Neutrophil (primary cell): ENCODE results near the gene SGF29.
A peak's percentile ranks its signal among the peaks of the same experiment; 100 is the strongest.
"Not testable (repeated sequence)": the region's sequence is repeated elsewhere in the genome, so short reads cannot be mapped to it uniquely, and the experiment has no call there.

Experiments used
- H3K27ac ChIP-seq: fragments of 200-600 bp; sonication (generic); 2 replicates; pipeline ENCODE4 v1.5.1; 2016; ENCODE audit warnings: mild to moderate bottlenecking, moderate library complexity
- H3K27me3 ChIP-seq: fragments of 200-600 bp; sonication (generic); 2 replicates; pipeline ENCODE4 v1.6.0; 2016; ENCODE audit warnings: mild to moderate bottlenecking
- H3K36me3 ChIP-seq: fragments of 200-600 bp; sonication (generic); 2 replicates; pipeline ENCODE4 v1.5.1; 2017
- H3K4me1 ChIP-seq, 2 experiments: fragments of 200-600 bp in 1 of 2; sonication (generic) in 1 of 2; 1 replicate in 1 of 2; 2 replicates in 1 of 2; pipeline versions ENCODE4 v1.5.1 to v1.6.1; 2013 to 2016; ENCODE audit warnings: low read depth in 1 of 2, low read length in 1 of 2, mild to moderate bottlenecking in 1 of 2, moderate library complexity in 1 of 2; ENCODE audit not compliant: control insufficient read depth in 1 of 2, insufficient read depth in 1 of 2
- H3K4me3 ChIP-seq, 2 experiments: fragments of 200-600 bp in 1 of 2; sonication (generic) in 1 of 2; 1 replicate in 1 of 2; 2 replicates in 1 of 2; pipeline ENCODE4 v1.5.1; 2013 to 2016; ENCODE audit warnings: low read depth in 1 of 2, low read length in 1 of 2, mild to moderate bottlenecking in 1 of 2, moderate library complexity in 1 of 2
- H3K9me3 ChIP-seq: fragments of 200-600 bp; sonication (generic); 2 replicates; pipeline ENCODE4 v1.5.1; 2016
- TF ChIP-seq, protein P1 (sequence below): fragments of 200-600 bp; sonication (generic); IDR thresholded peaks from 2 replicates; pipeline ENCODE4 v1.5.1; 2016; ENCODE audit warnings: antibody characterized with exemption

SGF29 gene

DNA sequence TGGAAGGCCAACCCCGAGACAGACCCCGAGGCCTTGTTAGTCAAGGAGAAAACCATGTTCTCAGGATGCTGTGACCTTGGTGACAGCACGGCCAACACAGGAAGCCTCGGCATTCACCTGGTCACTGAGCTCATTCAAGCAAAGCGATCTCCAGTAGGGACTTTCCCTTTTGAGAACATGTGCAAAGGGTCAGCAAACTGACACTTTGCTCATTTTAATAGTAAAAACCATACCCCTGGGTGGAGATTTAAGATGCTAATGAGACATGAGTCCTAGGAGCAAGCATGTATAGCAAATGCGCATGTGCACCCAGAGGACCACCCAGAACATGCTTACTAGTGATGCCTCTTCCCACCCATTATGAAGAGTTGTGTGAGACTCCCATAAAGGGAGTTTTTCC is 48.8 kb downstream of the SGF29 start:
- no peak overlapping the region for H3K27ac ChIP-seq
- no peaks in the 10 kb centered on the region for H3K27me3 ChIP-seq
- H3K9me3 ChIP-seq: no peaks in the 10 kb centered on the region
- no peak overlapping the region for H3K4me3 ChIP-seq
- peaks cover 49% of the 10 kb centered on the region for H3K36me3 ChIP-seq
- peaks cover 11 to 26% of the 10 kb centered on the region in 2 experiments for H3K4me1 ChIP-seq
- TF ChIP-seq, protein P1, sequence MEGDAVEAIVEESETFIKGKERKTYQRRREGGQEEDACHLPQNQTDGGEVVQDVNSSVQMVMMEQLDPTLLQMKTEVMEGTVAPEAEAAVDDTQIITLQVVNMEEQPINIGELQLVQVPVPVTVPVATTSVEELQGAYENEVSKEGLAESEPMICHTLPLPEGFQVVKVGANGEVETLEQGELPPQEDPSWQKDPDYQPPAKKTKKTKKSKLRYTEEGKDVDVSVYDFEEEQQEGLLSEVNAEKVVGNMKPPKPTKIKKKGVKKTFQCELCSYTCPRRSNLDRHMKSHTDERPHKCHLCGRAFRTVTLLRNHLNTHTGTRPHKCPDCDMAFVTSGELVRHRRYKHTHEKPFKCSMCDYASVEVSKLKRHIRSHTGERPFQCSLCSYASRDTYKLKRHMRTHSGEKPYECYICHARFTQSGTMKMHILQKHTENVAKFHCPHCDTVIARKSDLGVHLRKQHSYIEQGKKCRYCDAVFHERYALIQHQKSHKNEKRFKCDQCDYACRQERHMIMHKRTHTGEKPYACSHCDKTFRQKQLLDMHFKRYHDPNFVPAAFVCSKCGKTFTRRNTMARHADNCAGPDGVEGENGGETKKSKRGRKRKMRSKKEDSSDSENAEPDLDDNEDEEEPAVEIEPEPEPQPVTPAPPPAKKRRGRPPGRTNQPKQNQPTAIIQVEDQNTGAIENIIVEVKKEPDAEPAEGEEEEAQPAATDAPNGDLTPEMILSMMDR: no peak

DNA sequence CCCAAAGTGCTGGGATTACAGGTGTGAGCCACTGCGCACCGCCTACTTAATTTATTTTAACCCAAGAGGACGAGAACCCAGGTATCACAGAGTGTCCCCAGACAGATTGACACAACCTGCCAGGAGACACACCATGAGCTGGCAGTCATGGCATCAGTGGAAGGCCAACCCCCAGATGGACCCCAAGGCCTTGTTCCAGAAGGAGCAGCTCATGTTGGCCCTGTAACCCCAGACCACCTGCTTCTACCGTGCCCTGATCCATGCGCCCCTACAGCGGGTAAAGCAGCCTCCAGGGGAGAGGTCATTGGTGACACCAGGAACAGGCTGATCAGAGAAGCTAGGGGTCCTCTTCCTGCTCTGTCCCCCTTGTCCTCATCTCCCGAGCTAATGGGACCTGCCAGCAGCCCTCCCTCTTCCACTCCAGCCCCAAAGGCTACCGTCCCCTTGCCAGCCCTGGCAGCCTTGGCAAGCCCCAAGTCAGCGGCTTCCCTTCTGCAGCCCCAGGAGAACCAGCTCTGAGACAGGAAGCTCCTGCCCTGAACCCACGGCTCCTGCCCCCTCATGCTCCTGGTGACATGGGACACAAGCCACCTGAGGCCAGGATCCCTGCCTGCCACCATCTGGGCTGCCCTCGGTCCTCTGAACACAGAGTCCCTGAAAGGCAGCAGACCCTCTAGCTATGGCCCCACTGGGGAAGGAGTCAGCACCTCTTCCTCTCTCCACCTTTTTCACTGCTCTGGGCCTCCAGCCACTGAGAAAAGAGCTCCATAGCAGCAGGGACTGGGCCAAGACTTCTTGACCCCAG is 49.9 kb downstream of the SGF29 start:
- Histone ChIP-seq H3K4me1 (peaks cover 11 to 26% of the 10 kb centered on the region in 2 experiments), H3K4me3 (no peak overlapping the region), H3K36me3 (peaks cover 56% of the 10 kb centered on the region), H3K27ac (peak overlapping the region; percentile 57), H3K9me3 (no peaks in the 10 kb centered on the region), H3K27me3 (no peaks in the 10 kb centered on the region)
- TF ChIP-seq, protein P1: no peak

DNA sequence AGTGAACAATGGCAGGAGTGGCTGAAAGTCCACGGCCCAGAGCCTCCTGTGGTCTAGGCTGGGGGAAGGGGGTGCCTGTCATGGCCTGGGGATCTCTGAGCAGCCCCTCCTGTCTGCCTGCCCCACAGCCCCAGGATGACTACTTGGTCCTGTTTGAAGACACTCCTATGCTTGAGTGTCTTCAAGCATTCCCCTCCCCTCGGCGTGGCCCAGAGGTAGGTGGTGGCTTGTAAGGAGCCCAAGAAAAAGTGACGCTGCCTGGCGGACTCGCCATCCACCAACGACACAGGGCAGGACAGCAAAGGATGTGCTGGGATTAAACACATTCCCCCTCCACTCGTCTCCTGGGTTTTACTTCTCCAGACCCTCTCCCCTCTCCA is 50.5 kb downstream of the SGF29 start:
- TF ChIP-seq, protein P1: no peak
- H3K27me3 ChIP-seq: no peaks in the 10 kb centered on the region

DNA sequence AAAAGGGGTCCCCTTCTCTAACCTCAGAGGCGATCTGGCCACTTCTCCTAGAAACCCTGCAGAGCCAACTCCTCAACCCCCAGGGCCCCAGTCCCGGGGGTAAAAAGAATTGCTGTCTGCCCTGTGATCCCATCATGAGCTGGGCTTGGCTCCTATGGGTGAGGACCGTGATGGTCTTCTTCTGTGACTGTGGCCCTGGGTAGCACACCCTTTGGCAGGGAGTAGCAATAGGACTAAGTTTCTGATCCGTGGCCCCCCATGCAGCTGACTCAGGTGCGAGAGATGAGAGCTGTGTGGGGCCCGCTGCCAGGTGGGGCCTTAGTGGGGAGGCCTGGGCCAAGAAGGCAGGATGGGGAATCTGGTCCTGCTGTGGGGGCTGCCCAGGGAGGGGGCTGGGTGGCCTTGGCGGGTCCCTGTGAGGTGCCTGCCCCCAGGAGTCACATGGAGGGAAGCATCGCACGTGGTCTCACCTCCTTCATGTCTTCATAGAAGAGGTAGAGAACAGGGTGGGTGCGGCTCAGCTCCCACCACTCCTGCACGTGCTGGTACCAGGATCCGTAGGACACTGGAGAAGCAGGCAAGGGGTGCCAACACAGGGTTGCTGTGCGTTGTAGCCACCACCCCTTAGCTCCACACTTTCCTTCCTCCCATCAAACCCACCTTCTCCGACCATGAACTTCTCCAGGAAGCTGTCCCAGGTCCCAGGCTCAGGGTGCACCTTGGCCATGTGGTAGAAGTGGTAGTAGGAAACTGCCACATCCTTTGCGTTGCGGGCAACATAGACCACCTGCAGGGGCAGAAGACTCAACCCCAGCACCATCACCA is 52.8 kb downstream of the SGF29 start:
- Histone ChIP-seq H3K36me3 (peaks cover 56% of the 10 kb centered on the region), H3K9me3 (no peaks in the 10 kb centered on the region), H3K4me3 (no peak overlapping the region), H3K27me3 (no peaks in the 10 kb centered on the region), H3K4me1 (peaks cover 40 to 47% of the 10 kb centered on the region in 2 experiments), H3K27ac (no peak overlapping the region)
- TF ChIP-seq, protein P1: no peak

More for the DNA sequence above, 50.5 kb downstream of the SGF29 start:
- H3K27ac ChIP-seq: peak overlapping the region; percentile 57
- peaks cover 56% of the 10 kb centered on the region for H3K36me3 ChIP-seq
- H3K9me3 ChIP-seq: no peaks in the 10 kb centered on the region
- H3K4me3 ChIP-seq: no peak overlapping the region
- peaks cover 17 to 31% of the 10 kb centered on the region in 2 experiments for H3K4me1 ChIP-seq

DNA sequence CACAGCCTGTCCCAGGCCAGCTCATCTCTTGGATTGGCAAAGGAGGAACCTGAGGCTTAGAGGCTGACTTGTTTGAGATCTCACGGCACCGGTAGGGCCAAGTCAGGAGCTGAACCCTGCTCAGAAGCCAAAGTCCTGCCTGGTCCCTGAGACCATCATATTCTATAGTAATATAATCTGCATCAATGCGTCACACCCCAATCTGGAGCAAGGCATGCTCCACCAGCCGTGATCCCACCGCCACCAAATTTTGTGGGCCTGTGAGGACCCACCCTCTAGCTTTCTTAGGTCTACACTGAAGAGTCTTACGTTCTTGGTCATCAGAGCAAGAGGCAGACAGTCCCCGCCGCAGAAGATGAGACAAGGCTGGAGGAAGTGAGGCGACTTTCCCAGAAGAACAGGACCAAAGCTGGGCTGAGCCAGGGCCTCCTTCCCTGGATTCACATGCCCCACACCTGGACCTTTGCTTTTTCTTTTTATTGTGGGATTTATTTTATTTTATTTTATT is 53.5 kb downstream of the SGF29 start:
- no peak overlapping the region for H3K4me3 ChIP-seq
- H3K4me1 ChIP-seq: peaks cover 40 to 46% of the 10 kb centered on the region in 2 experiments
- H3K36me3 ChIP-seq: peaks cover 56% of the 10 kb centered on the region
- H3K27ac ChIP-seq: no peak overlapping the region
- TF ChIP-seq, protein P1: no peak
- H3K9me3 ChIP-seq: no peaks in the 10 kb centered on the region
- no peaks in the 10 kb centered on the region for H3K27me3 ChIP-seq

DNA sequence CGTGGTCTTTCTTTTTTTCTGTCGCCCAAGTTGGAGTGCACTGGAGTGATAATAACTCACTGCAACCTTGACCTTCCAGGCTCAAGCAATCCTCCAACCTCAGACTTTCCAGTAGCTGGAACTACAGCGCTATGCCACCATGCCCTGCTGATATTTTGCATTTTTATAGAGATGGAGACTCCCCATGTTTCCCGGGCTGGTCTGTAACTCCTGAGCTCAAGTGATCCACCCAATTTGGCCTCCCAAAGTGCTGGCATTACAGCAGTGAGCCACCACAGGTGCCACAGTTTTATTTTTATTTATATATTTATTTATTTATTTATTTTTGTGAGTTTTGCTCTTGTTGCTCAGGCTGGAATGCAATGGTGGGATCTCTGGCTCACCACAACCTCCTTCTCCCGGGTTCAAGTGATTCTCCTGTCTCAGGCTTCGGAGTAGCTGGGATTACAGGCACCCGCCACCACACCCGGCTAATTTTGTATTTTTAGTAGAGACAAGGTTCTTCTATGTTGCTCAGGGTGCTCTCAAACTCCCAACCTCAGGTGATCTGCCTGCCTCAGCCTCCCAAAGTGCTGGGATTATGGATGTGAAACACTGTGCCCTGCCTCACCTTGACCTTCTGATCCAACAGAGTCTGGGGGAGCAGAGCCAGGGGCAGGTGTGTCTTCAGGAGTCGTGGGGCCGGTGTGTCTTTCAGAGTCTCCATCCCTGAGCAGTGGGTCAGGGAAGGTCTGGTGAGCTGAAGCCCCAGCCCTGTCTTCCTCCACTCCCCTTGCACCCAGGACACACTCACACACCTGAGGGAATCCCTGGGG is 54.2 kb downstream of the SGF29 start:
- Histone ChIP-seq H3K4me1 (peaks cover 40 to 46% of the 10 kb centered on the region in 2 experiments), H3K4me3 (peak overlapping the region; percentile 15 to 70), H3K27ac (peak overlapping the region; percentile 89), H3K36me3 (peaks cover 51% of the 10 kb centered on the region)
- H3K9me3 ChIP-seq, H3K27me3 ChIP-seq: not testable (repeated sequence)

DNA sequence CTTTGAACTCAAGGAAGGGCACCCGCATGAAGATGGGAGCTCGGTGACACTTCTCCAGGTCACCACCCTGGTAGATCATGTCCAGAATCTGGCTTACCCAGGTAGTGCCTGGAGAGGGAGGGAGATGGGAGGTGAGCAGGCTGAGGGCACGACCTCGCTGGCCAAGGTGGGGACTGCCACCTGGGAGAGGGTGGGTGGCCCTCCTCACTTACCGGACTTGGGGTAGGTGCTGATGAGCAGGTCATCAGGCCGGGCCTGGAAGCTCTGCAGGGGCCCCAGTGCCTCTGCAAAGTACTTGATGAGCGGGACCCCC is 54.7 kb downstream of the SGF29 start:
- peak overlapping the region; percentile 70 to 77 for H3K4me3 ChIP-seq
- peaks cover 46% of the 10 kb centered on the region for H3K36me3 ChIP-seq
- peak overlapping the region; percentile 89 for H3K27ac ChIP-seq

More for the DNA sequence above, 54.7 kb downstream of the SGF29 start:
- H3K27me3 ChIP-seq, H3K9me3 ChIP-seq: not testable (repeated sequence)
- H3K4me1 ChIP-seq: peaks cover 40 to 46% of the 10 kb centered on the region in 2 experiments
